CD4-positive, alpha-beta T cell treated with Interleukin-6 at 100 ng/mL for 8 hours (primary cell): ENCODE results near the gene DNAJB6.
"Not testable (repeated sequence)": the region's sequence is repeated elsewhere in the genome, so short reads cannot be mapped to it uniquely, and the experiment has no call there.

ENCODE experiments used
- DNase-seq: peaks from one replicate; pipeline ENCODE4 v3.0.0-alpha.2; 2020; ENCODE audit warnings: mixed read lengths, low spot score

DNAJB6 gene

DNA sequence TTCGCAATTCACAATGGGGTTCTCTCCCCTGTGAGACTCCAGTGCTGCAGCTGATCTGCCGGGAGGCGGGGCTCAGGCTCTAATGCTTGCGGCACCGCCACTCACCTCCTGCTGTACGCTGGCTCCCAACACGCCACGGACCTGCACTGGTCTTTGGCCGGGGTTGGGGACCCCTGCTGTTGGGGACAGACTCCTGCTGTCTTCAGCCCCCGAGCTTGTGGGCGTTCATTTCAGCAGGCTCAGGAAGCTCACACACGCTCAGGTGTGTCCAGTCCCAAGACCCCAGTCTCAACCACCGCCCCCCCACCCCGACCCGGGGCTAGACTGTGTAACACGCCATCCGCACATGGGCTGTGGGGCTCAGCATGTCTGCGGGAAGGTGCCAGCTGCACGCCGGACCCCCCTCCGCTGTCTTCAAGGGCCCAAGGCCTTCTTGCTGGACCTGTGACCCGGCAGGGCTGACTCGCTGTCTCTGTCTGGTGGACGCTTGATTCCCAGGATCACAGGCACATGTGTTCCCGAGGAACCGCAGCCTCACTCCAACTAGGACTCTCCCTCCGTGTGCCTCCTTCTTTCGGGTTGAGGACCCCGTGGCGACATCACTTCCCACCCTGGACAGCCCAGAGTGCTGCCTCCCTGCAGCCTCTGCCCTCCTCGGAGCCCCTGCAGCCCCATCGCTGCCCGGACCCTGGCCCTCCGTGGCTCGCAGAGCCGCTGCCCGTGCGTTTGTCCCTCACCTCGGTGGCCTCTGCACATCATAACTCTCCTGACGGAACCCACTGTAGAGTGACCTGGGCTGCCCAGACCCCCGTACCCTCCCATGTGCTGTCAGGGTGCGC is 106.4 kb downstream of the DNAJB6 start:
- DNase-seq = no peak

- DNase-seq = no peak
These were observed 107.4 kb downstream of the DNAJB6 start for GRCh38 chr7:157444011-157444842.

DNA sequence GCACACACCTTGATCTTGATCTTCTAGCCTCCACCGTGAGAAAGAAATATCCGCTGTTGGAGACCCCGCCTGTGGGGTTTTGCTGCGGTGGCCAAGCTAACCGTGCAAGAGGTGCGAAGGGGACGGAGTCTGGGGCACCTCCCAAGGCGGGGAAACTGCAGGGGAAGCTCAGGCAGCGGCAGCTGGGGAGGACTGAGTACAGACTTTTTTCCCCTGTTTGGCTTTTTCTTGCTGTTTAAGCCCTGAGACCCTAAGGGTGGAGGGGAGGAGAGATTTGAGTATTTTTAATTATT is 108.0 kb downstream of the DNAJB6 start:
- DNase-seq = no peak

GRCh38 chr7:157445246-157445955 is 108.6 kb downstream of the DNAJB6 start:
- no peak for DNase-seq

- DNase-seq = no peak
These were observed 109.1 kb downstream of the DNAJB6 start for GRCh38 chr7:157445956-157446295.

- no peak for DNase-seq
These were observed 109.5 kb downstream of the DNAJB6 start for GRCh38 chr7:157446322-157446721.

GRCh38 chr7:157454003-157454402 is 117.2 kb downstream of the DNAJB6 start:
- not testable (repeated sequence) for DNase-seq

DNA sequence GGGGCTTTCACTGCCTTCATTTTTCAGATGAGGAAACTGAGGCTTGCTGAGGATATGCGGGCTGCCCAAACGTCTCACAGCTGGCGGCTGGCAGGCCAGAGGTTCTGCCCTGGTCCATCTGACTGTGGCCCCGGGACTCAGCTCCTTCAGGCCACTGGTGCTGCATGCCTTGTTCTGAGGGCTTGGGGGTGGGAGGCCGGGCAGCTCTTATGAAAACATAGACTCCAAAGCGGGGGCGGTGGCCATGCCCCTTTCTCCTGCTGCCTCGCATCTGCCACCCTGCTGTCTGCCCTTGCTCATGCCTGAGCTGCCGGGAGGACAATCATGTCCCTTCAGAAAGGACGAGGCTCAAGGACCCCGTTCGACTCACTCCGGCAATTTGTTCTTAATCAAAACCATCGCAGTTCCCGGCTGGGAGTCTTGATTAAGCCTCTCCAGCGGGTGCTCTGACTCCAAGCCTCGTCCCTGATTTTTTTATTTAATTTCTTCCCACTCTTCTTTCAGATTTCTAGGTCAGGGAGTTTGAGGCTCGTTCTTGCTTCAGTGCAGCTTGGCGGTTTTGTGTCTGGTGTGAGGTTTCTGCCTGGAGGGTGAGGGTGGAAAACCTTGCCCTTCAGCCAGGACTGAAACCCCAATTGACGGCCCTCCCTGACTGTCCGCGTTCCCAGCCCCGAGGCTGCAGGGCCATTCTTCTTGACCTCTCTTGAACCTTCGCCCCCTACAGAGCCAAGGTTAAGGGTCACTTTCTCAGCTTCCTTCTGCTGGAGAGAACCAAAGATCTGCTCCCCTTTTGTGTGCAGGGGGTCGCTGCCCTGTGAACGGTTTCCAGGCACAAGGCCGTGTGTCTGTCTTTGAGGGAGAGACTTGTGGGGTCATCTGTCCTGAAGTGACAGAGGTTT is 120.8 kb downstream of the DNAJB6 start:
- DNase-seq = no peak

DNA sequence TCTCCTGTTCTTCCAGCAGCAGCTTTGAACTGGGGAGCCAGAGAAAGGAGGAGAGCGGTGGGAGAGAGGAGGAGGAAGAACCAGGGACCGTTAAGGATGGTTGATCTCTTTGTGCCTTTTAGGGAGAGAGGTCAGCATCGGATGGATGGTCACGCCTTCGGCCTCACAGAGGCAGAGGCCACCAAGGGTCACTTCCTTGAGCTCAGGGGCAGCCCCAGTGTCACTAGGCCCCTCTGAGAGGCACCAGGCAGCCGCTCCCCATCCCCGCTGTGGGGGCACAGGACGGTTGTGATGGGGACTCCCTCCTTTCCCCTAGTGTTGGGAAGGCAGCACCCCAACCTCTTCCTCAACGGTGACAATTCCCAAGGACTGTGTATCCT is 121.4 kb downstream of the DNAJB6 start:
- DNase-seq = no peak

DNA sequence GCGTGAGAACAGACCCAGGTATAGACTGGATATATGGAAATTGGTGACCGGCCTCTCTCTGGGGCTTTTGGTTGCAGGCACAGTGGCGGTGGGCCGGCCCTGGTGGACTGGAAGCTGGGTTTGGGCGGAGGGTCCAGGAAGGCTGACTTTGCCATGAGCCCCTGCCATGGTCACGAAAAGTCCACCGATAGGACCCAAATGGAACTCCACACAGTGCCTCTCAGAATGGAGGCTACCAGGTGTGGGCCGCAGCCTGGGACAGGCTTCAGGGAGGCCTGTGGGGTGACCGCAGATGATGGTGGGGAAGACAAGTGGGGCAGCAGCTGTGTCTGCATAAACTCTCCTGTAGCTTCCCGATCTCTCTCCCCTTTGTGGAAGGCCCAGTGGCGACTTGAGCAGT is 123.2 kb downstream of the DNAJB6 start:
- no peak for DNase-seq

DNA sequence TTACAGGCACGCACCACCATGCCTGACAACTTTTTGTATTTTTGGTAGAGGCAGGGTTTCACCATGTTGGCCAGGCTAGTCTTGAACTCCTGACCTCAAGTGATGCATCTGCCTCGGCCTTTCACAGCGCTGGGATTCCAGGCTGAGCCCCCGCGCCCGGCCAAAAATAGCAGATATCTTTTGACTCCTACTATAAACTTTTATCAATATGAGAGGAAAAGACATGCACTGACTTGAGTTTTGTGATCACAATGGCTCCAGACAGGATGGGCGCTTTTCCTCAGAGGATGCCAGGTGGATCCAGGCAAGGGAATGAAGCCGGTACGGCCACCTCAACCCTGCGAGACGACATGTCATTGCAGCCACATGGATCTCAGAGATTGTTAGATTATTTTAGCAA is 123.9 kb downstream of the DNAJB6 start:
- DNase-seq = no peak

- DNase-seq = no peak
These were observed 125.0 kb downstream of the DNAJB6 start for GRCh38 chr7:157461573-157462418.

DNA sequence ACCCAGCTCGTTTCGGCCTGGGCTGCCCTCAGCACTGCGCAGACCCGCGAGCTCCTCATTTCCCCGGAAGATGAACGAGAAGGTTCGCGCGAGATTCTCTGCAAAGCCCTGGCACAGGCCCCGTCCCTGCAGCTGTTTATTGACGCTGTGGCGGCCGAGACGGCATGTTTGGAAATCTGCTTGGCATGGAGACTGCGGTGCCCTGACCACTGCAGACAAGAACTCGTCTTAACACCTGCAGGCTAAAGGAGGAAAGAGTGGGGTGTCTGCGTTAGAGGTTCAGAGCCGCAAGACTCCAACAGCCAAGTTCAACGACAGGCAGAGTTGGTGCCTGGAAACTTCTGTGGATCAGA is 125.6 kb downstream of the DNAJB6 start:
- no peak for DNase-seq

DNA sequence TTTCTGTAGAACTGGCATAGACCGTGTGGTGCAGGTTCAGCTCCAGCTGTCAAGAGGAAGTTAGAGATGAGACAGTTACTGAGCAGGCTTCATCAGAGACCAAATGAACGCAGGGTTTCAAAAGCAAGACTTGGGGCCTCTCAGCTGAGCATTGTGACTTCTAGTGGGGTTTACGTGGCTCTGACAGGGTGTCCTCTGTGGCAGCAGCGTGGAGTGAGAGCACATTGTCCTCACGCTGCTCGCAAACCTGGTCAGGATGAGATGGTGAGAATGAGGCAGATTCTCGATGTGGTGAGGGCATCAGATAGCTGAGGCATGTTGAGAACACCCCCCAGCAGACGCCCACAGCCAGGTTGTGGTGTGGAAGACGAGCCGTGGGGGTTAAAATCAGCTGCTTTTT is 126.0 kb downstream of the DNAJB6 start:
- DNase-seq = no peak

- no peak for DNase-seq
These were observed 126.4 kb downstream of the DNAJB6 start for GRCh38 chr7:157463245-157463644.

GRCh38 chr7:157464111-157464970 is 127.5 kb downstream of the DNAJB6 start:
- DNase-seq = no peak

- DNase-seq = no peak
These were observed 128.4 kb downstream of the DNAJB6 start for GRCh38 chr7:157464971-157465886.

DNA sequence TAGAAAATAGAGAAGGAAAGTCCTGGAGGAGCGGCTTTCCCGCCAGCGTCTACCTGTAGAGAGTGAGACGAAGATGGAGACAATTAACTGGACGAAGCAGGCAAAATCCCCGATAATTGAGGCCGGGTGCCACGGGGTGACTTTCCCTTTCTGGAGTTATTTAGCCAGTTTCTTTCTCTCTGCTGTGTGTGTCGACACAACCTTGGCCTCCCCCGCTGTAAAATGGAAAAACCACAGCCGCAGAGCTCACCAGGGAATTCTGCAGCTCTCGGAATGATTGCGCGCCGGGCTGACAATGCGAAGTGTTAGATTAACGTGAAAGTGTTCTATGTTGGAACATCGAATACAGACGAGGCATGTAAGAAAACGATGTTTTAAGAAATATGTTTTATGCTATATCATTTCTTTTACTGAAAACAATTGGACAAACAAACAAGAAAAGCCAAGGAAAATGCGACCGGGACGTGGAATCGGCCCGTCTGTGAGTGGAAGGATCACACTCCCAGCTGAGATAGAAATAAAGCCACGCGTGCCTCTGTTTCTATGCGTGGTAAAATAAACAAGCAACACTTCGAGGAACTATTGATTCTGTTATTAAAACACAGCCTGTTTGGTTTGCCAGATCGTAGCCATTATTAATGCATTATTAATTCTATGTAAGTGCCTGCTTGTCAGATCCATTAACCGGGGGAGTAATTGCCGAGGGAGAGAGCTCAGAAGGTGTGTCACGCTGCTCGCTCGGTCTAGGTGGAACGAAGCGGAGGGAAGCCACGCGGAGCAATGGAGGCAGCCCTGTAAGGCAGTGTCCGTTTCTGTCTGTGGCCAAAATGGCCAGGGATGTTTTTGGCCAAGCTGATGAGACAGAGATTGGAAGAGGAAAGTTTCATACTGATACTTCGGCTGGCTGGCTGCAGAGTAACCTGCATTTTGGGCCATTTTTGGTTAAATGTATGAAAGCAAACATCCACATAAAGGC is 129.4 kb downstream of the DNAJB6 start:
- DNase-seq = no peak
